Right renal pelvis (tissue), 4 donors: ENCODE measurements around the gene RNF113B. TPM values are rescaled to one million over a fixed set of nuclear protein-coding genes. Genes with fewer than 3 reads are reported as not detected.

Experiments
- DNase-seq, 4 donors: peaks; one replicate each; pipeline ENCODE4 v3.0.0-alpha.2; 2013; ENCODE audit warnings: low read depth in 4 of 4, low spot score in 3 of 4, missing footprints in 1 of 4
- polyA plus RNA-seq, 4 donors: library from polyadenylated mRNA; unstranded; fragments of 120-200 nt; gene quantifications; one replicate each; pipeline ENCODE4 v1.2.1, GENCODE V29; 2013; ENCODE audit not compliant: insufficient read length in 4 of 4

RNF113B gene
- polyA plus RNA-seq, 4 donors, result 0.04 TPM; not detected in 3

DNA sequence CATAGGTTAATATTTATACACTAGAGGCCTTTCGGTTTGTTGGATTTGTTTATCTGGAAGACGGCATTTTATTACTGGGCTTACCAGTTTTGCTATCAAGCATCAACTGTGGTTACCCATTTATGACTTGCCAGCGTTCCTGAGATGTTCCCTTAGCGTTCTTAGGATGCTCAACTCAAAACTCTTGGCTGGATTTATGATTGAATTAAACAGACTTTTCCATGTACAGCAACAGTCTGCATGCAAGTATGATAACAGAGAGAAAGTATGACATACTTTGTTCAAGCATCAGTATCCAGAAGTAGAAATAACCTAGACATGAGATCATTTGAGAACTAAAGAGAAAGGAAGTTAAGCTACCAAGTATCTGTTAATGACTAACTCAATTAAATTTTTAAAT, 29.9 kb upstream of the RNF113B start:
- DNase-seq, result no peak

DNA sequence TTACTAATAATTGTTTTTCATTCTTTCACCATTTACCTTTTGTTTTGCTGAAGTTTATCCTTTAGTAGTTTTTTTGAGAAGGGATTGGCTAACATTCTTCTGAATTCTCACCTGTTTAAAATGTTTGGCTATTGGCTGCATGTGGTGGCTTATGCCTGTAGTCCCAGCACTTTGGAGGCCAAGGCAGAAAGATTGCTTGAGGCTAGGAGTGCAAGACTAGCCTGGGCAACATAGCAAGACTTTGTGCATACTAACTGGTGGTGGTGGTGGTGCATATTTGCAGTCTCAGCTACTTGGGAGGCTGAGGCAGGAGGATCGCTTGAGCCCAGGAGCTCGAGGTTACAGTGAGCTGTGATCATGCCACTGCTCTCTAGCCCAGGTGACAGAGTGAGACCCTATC, 27.5 kb upstream of the RNF113B start:
- DNase-seq, result no peak

GRCh38 chr13:98203646-98204326, 26.7 kb upstream of the RNF113B start:
- DNase-seq, result no peak

DNA sequence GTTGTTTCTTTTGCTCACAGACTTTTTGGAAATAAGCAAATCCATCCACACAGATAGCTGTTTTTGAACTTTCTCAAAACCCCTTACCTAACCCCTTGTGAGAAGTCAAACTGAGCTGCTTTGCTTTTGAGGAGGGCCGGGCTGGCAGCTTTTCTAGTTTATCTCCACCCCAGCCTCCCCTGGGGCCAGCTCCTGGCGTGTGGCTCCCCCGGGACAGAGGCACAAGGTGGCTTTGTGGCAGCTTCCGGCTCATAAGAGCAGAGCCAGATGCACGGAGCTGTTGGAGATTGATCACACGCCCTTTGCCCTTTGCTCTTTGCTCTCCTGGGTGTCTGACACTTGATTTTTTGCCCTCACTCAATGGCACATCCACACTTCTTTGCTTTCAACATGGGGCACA, 24.9 kb upstream of the RNF113B start:
- DNase-seq, result no peak

DNA sequence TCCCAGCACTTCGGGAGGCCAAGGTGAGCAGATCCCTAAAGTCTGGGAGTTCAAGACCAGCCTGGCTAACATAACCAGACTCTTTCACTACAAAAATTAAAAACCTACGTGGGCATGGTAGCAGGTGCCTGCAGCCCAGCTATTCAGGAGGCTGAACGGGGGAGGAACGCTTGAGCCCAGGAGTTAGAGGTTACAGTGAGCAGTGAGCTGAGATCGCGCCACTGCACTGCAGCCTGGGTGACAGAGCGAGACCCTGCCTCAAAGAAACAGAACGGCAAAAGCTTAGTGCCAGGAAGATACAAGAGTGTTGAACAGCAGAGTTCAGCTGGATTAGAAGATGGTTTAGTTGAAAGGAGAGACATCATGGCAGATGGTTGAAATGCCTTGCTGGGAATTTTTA, 24.1 kb upstream of the RNF113B start:
- no peak for DNase-seq

- no peak for DNase-seq
Observed at GRCh38 chr13:98200211-98200878, 23.3 kb upstream of the RNF113B start.

GRCh38 chr13:98199480-98199879, 22.4 kb upstream of the RNF113B start:
- DNase-seq, result no peak

DNA sequence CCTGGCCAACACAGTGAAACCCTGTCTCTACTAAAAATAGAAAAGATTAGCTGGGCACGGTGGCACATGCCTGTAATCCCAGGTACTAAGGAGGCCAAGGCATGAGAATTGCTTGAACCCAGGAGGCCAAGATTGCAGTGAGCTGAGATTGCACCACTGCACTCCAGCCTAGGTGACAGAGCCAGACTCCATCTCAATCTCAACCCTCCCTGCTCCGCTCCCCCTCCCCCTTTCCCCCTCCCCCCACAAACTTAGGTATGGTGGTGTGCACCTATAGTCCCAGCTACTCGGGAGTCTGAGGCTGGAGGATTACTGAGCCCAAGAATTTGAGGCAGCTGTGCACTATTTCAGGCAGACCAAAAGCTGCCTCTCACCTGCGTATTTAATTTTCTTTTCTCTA, 21.6 kb upstream of the RNF113B start:
- DNase-seq, result no peak

DNA sequence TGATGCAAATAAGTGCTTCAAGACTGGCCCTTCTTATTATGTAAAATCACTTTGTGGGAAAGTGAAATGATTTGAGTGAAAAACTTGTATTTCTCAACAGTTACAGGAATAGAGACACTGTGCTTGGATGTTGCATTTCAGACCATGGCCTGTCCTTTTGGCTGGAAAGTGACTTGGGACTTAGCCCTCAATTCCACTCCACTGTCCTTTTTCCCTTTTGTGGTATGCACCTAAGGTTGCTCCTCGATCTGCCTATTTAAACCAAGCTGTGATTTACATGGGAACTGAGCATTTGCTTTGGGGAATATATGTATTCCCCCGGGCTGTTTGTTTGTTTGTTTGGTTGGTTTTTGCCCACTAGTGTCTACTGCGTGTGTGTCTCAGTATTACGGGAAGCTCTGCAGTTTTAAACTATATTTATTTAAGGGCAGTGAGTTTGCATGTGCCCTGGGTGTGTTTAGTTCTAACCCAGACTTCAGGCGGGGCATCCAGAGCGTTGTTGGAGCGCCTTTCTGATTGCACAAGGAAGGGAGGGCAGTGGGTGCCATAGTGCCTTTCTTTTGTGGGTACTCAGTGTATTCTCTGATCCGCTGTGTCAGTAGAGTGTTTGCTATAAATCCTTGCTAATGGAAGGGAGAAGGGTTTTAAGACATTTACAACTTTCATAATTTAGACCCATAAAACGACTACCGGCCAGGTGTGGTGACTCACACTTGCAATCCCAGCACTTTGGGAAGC, 18.2 kb upstream of the RNF113B start:
- DNase-seq, result no peak

DNA sequence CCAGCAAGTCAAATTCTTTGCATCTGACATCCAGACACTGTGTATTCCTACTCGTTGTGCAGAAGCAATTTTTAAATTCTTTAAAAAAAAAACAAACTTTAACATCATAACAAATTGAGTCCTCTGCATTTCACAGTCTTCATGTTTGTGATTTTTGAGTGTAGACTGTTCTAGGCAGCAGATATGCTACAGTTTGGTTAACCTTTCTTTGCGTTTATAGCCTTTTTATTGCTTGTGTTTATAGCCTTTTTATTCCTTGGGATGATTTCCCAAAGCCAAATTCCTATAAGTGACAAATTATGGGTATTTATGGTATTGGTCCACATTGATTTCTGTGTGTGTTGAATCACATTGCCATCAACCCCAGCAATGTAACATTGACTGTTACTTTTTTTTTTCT, 14.9 kb upstream of the RNF113B start:
- no peak for DNase-seq

- no peak for DNase-seq
Observed at GRCh38 chr13:98190889-98191444, 13.9 kb upstream of the RNF113B start.

- no peak for DNase-seq
Observed at GRCh38 chr13:98189841-98190505, 12.9 kb upstream of the RNF113B start.

DNA sequence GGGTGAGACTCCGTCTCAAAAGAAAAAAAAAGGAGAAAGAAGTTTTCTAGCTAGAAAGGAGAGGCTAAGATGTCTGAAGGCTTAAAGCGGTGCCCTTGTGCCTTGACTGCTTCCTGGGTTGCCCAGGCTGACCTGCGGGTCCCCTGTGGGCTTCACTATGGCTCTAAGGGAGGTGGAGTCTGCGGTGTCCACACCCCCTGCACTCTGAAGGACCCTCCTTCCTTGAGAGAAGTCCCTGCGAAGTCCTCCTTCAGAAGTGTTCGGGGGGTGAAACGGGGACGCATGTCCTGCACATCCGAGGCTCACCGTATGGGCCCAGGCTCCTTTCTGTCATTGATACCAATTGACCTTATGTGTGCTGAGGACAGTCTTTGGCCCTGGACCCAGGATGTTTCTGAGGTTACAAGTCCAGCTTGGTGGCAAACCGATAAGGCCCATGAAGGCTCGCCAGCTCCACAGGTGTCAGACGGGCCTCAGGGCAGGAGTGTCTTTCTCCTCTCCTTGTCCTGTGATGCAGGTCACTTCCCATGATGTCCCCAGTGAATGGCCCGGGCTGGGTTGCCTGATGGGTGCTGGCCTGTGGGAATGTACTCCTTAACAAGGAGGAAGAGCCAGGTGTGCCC, 11.6 kb upstream of the RNF113B start:
- DNase-seq, result no peak

DNA sequence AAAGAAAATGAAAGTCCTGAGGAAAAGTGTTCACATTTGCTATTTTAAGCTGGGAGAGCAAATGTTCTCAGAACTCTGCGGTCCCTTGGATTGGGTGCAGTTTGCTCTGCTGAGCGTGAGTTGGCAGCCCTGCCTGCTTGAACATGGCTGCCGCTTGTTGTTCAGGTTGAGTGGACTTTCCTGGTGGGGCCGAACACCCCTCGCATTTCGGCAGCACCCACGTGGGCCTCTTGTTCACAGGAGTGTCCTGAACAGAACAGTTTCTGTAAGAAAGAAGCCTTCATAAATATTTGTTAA, 10.8 kb upstream of the RNF113B start:
- no peak for DNase-seq

GRCh38 chr13:98187155-98187964, 10.3 kb upstream of the RNF113B start:
- DNase-seq, result no peak

DNA sequence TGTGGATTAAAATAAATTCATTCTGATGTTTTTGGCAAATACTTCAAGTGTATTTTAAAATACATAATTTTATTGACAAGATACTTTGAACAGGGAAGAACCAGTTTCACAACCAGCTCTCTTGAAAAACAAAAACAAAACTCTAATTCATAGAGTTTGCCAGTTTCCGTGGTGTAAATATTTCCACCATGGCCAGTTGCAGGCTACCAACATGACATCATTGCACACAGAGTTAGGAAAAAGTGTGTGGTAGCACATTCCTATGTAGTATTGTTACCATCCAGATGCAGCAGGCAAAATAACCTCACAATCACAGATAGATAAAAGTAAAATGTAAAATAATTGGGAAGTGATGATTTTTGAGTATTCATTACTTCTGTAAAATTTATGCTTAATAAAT, 7.7 kb upstream of the RNF113B start:
- no peak for DNase-seq

- DNase-seq, result no peak
Observed at GRCh38 chr13:98182589-98182988, 5.5 kb upstream of the RNF113B start.

GRCh38 chr13:98182153-98182552, 5.1 kb upstream of the RNF113B start:
- no peak for DNase-seq

DNA sequence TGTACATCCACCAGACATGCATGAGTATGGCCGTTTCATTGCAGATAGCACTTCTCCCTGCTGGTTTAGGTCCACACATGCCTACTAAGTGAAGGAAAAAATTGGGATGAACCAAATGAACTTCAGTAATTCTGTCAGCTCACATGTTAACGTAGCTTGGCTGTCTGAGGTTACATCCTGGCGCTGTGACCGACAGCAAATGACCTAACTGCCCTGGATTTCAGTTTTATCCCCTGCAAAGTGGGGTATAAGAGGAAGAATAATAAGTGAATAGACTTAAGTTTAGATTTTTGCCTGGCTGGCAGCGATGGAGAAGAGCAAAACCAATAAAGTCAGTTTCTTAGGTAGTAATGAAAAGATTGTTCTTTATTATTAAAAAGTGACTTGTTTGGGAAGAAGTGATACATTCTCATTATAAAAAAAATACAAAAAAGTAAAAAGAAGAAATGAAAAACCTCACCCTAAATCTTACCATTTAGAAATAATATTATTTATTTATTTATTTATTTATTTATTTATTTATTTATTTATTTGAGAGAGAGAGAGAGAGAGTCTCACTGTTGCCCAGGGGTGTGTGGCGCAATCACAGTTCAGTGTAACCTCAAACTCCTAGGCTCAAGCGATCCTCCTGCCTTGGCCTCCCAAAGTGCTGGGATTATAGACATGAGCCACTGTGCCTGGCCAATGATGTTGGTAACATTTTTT, 4.2 kb upstream of the RNF113B start:
- DNase-seq, result no peak
